AML-193 (cell line): ENCODE results near the gene WASL.
"Not testable (repeated sequence)": the region's sequence is repeated elsewhere in the genome, so short reads cannot be mapped to it uniquely, and the experiment has no call there.

ENCODE experiments used
- DNase-seq, 2 experiments: peaks; one replicate each; lab custom pipeline; 2025; lab: John Stamatoyannopoulos, UW

WASL gene

DNA sequence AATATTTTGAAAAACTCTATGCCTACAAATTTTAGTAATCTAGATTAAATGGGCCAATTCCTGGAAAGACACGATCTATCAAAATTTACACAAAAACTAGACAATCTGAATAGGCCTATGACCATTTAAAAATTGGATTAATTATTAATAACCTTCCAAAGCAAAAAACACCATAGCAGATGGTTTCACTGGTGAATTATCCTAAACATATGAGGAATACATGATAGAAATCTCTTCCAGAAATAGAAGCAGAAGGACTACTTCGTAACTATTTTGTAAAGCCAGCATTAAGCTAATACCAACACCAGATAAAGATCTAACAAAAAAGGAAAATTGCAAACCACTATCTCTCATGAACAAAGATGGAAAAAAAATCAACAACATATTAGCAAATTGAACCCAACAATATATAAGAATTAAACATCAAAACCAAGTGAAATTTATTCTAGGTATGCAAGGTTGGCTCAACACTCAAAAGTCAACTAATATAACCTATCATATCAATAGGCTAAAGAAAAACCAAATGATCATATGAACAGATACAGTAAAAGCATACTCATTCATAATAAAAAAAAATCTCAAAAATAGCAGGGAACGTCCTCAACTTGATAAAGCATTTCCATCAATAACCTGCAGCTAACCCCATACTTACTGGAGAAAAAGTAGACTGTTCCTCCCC, 16.3 kb downstream of the WASL start:
- no peak for DNase-seq

DNA sequence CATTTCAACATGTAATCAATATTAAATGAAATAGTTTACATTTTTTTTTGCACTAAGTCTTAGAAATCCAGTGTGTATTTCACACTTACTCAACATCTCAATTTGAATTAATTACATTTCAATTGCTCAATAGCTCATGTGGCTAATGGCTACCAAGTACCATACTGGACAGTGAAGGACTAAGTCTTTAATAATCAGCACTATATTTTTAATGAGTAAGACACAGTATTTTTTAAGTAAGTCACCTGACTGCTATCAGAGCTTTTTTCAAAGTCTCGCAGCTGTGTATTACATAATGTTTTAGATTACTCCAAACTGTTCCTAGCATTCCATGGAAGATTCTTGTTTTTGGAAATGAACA, 19.6 kb downstream of the WASL start:
- no peak for DNase-seq

DNA sequence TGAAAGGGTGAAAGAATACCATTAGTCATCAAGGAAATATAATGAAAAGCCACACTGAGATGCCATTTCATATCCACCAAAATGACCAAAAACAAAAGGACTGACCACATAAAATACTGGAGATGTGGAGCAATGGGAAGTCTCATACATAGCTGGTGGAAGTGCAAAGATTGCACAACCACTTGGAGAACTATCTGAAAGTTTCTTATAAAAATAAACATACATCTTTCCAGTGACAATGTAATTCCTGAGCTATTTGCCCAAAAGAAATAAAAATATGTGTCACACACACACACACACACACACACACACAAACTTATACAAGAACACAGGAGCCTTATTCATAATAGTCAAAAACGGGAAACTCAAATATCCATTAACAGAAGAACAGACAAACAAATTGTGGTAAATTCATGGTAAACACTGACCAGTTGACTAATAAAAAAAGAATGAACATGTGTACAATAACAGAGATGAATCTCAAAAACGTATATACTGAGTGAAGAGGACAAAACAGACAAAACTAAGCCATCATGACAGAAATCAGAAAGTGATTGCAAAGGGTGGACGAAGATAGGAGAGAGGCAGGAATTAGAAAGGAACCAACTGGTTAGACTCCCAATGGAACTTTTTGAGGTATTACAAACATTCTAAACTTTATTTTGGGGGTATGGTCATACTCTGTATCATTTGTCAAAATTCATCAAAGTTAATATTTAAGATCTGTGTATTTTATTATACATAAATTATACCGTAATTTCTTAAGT, 21.5 kb downstream of the WASL start:
- DNase-seq = no peak

DNA sequence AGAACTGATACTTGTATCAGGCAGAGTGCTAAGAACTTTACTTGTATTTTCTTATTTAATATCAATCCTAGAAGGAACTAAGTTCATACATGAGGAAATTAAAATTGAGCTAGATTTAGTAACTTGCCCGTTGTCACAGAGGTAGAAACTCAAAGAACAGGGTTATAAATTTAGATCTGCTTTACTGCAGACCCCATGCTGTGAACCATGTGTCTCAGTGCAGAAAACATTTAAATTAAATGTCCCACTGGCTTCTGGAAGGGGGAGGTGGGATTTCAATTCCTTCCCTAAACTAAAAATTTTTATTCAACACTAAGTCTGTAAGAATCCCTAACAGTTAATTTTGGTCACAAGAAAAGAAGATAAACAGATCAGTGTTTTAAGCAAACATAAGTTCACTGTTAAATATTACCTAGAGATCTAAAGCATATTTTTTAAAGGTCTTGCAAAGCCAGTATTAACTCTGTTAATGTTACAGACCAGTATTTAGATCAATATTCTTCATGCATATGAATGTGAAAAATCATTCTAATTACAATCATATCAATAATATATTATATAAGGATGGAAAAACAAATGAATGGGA, 23.1 kb downstream of the WASL start:
- no peak for DNase-seq

DNA sequence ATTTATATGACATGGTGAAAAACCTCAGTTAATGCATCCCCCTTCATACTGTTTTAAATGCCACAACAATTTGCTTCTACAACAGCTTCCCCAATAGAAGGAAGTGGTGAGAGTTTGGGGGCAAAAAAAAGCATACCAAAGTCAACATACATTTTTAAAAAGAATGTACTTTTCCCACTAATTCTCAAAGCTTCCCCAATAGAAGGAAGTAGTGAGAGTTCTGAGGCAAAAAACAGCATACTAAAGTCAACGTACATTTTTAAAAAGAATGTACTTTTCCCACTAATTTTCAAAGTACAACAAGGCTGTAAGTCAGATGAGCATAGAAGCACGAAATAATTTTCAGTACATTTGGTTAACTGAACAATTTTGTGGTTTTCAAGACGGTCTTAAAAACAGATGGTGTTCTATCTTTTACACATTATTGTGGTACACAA, 24.0 kb downstream of the WASL start:
- no peak for DNase-seq

DNA sequence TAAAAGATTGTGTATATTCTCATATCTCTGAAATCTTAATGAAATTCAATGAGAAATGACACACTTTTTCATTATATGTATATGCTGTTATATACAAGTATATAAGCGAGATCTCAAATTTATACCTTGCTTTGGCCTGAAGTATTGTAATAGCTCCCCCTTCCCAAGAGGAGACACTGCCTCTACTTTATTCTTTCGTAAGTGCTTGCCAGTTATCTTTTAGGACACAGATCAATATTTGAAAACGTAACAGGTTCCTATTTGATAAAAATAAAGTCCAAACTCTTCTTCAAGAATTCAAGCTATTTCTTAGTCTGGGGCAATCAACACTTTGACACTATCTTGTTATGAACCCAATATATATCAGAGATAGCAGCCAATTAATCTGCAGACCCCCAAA, 24.9 kb downstream of the WASL start:
- DNase-seq = no peak

DNA sequence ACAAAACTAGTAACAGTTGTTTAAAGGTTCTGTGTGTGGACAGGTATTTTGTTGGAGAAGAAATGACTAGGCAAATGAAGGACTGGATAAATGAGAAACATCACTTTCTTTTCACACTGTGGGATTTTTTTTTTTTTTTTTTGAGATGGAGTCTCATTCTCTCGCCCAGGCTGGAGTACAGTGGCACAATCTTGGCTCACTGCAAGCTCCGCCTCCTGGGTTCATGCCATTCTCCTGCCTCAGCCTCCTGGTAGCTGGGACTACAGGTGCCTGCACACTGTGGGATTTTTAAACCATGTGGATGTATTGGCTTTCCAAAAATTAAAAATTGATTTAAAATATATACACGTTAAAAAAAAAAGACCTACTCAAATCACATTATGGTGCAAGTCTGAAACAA, 28.3 kb downstream of the WASL start:
- not testable (repeated sequence) for DNase-seq

DNA sequence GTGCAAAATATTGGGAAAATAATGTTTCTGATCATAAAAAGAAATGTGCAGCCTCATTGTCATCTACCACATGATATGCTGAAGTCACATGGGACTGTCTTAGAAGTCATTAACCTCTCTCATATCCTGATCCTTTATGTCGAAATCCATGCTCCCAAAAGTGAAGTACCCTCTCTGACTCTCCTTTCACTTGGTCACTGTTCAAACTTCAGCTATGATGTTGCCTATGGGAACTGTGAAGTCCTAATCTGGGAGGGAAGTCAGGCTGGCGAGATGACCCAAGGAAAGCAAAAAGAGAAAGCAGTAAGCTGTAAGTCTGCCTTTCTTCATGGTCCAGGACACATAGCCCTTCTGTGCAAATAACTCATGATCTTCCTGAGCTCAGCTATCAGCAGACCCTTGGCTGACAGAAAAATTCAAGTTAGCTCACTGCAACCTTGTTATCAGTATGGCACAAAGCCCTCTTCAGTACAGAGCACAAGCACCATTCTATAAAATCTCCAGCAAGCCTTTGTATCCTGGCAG, 29.5 kb downstream of the WASL start:
- peak; percentile 6 to 34 for DNase-seq

DNA sequence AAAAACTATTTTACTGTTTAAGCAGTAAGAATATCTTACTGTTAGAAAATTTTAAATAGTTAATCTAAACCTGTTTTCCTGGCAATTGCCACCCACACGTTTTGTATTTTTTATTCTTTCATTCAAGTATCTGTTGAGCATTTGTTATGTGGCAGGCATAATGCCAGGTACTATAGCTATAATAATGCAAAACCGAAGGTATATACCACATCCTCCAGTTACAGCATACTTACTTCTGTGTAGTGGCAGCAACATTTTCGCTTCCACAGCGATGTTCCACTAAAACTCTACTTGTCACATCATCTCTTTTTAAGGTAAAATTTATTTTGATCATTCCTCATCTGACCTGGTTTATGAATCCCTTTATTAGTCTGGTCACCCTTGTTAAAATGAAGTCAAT, 30.0 kb downstream of the WASL start:
- DNase-seq = no peak

DNA sequence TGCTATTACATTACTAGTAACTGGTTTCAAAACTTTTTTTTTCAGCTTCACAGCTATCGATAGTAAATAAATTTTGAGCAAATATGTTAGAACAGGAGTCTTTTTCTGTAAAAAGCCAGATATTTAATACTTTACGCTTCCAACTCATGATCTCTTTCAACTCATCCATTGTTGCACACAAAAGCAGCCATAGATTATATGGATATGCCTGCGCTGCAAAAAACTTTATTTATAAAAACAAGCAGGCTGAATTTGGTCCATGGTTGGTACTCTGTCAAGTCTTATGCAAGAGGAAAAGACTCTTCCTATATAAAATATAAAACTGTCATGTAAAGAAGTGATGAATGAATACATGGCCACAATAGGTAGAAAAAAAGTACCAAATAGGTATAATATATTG, 31.1 kb downstream of the WASL start:
- DNase-seq = no peak

DNA sequence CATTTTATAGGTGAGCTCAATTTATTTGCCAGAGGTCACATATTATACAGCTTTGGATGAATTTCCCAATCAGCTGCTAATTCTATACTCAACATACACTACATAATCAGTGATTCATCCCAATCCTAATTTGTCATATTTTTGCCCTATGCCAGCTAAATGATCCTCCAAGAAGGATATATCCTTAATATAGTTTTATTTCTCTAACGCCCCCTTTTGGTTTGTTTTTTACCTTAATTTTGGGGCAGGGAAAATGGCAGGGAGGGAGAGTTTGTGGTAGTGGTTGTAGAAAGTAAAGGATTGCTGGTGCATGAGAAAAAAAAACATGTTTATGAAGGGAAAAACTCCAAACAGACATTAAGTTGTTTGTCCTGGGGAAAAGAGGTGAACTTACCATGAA, 31.9 kb downstream of the WASL start:
- DNase-seq = no peak

DNA sequence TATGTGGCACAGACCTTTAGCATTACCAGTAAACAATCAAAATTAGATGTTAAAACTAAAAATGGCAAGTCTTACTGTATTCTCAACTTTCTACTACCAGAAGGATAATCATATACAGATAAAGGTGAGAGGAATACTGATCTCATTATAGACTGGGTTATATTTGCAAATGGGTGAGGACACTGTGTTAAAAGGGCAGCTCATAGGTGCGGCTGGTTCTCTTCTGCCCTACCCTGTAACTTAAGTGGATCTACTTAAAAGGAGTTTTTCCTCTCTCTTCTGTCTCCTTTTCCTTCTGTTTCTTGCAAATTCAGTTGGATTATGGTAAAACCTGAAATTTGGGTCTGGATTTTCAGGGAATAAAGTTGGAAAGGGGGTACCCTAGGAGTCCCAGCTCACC, 33.0 kb downstream of the WASL start:
- no peak for DNase-seq

DNA sequence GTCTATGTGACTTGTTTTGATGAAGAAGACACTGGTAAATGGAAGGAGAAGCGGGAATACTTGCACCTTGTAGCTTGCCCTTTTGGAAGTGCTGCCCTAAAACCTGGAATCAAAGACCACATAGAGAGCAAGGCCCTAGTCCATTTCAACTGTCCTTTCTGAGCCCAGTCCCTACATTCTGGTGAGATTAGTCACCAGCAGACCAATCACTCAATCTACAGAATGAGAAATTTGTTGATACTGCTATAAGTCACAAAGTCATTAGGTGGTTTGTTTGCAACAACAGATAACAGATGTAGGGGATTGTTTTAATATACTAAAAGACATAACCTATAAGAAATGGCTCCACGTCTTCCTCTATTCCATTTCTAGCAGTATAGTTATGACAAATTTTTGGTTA, 33.6 kb downstream of the WASL start:
- no peak for DNase-seq

DNA sequence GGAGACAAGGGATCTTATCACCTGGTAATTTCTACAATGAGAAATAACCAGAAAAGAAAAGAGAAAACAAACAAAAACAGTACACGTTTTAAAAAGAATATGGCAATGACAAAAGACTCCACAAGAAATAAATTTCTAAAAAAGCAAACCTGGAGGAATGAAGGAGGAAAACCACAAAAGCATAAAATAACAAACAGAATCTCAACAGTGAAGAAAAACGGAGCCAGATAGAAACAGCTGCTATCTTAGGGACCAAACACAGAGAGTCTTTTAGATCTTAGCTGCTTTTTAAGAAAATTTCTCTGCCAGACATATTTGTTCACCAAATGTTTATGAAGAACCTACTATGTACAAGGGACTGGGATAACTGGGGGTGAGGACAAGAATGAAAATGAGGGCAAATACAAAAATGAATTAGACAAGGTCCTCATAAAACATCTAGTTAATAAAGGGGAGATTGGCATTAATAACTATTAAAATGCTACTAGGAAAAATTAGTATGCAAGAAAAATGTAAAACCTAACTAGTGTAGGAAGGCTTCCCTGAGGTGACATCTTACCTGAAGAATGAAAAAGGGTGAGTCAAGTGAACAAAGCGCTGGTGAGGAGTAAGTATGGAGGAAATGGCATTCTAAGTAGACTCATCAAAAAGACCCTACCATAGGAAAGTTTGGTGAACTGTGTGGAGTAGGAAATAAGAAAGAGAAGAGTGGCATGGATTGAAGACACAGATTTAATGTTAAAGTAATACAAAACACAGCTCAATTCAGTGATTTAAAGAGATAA, 34.3 kb downstream of the WASL start:
- no peak for DNase-seq

DNA sequence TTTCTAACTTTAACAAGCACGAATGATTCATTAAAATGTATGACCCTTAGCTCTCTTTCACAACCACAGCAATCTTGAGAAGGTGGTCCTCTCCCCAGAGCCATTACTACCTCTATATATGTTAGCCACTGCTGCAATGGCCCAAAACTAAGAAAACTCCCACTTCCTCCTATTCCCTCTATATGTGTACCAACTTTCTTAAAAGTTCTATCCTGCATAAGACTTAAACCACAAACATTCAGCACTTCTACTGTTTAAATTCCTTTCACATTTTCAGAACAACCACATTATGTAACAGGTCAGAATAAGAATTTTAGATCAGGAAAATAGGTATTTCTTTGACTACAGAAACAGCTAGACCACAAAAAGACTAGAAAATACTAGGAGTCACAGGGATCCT, 36.2 kb downstream of the WASL start:
- peak in 1 of 2 experiments; percentile 7 for DNase-seq

DNA sequence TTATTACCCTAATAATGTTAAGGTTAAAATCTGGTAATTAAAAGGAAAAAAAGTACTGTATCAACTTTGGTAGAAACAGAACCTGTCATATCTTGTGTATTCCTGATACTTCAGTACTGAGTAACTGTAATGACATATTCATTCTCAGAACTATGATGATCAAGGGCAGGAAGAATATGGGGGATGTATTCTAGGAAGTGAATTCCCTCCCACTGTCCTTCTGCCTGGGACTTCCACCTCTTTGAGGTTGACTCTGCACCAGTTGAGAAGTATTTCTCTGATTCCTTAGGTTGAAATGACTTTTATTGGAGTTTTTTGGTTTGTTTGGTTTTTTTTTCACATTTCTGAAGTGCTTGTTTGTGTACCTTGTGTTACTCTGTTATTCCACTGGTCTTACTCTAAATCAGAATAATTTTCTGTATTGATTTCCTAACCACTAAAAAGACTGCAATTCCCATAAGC, 36.9 kb downstream of the WASL start:
- DNase-seq = no peak

DNA sequence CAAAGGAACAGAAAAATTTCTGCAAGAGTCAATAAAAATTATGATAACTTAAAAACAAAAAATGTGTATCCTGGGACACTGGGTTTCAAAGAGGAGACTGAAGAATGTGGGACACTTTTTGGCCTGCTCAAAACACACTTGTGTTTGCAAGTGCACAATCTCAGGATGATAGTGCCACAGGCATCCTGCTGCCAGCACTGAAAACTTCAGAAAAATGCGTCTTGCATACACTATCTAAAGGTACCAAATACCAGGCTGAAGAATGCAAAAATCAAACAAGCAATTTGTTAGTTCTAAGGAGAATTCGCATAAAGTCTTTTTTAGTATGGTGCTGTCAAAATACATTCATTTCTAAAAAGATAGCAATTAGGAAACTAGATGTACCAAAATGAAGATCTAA, 38.1 kb downstream of the WASL start:
- DNase-seq = no peak

DNA sequence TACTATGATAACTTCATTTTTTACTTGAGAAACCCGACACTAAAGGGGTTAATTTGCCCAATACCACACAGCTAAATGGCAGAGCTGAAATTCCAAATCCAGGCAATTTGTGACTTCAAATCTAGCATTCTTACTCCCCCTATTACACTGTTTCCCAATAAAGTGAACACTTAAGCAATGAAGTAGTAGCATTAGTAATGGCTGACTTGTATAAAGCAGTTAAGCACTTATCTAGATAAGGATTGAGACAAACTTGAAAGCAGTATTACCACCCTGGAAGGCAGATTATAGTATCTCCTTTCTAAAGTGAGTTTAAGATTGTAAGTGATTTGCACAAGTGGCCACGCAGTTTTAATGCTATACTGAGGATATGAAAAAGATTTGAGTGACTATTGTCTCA, 39.3 kb downstream of the WASL start:
- no peak for DNase-seq

DNA sequence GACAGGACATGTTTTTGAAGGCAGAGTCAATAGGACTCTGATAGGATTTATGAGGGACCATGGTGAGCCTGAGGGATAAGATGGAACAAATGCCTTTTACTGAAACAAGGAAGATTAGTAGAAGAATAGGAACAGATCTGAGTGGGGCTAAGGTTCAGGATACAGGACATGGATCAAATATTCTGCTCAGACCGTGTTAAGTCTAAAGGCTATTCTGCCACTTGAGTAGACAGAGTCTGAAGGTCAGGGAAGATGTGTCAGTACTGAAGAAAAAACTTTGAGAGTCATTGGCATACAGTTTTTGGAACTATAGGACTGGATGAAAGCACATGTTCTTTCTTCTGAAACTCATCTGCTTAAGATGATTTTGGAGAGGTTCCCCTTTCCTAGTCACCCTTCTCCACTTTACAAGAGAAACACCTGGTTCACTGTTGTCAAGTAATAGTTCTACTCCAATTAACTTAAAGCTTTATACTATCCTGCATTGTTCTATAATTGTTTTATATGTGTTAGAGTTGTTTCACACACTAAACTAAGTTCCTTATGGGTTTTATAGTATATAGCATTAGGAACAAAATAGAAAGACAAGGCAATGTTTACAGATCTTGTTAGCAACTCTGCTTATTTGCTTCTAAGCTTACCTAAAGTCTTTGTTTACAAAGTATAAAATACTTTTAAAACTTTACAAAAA, 43.4 kb downstream of the WASL start:
- no peak for DNase-seq

DNA sequence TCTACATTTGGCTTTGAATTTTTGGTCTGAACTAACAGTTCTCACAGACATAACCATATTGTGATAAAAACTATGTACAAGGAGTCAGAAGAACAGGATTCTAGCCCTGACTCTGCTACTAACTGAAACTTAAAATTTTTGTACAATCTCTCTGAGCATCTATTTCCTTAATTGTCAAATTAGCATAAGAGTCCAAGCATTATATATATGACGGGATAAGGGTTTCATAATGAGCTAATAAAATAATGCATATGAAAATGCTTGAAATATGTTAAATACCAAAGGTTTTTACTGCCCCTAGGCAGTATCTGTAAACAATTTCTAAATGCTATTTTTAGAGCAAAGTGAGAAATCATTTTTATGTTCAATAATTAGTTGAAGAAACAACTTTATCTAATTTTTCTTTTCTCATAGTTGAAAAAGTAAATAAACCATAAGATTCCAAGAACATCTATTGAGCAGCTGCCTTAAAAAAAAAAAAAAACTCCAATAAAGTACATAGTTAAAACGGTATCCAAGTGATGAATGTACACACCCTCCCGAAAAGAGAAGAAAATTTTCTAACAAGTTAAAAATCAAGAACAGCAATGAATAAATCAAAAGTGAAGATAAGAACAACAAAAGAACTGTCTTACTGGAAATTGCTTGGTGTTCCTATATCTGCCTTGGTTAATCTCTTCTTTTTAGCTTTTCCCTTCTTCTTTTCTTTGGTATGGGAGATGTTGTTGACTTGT, 52.7 kb downstream of the WASL start:
- no peak for DNase-seq

DNA sequence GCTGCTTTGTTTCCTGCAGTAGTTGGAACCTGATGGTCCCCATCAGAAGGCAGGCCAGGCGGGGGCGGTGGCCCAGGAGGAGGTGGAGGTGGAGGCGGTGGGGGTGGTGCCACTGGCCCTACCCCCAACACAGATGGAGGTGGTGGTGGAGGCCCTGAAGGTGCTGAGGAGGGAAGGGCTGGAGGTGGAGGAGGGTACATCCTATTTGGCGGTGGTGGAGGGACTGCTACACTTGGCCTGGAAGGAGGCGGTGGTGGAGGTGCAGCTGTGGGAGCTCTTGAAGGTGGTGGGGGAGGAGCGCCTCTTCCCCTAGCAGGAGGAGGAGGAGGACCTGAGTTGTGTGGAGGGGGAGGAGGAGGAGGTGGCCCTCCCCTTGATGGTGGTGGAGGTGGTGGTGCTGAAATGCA, 56.3 kb downstream of the WASL start:
- DNase-seq = no peak
